ENCODE results near the gene P2RY1.

P2RY1 gene

DNA sequence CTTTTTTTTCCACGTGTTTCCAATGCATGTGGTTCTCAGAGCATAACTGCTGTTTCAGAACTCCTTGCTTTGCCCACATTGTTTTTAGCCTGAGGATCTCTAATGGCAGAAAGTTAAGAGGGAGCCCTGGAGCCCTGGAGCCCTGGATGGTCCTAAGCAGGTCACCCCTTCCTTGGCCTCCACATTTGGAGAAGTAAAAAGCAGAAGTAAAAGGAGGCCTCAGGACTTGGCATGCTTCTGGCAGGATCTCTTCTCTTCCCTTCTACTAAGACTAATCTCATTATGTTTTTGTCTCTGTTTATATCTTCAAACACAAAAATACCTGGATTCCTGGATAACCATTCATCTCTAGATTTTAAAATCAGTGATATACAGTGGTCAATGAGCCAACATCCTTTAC lies 50.1 kb downstream of the P2RY1 start:
- H3K27ac ChIP-seq (replicated peaks), result no peak overlapping the region
- H3K4me3 ChIP-seq (replicated peaks; ENCODE audit: insufficient read depth, low read length), result no peak overlapping the region
- TF ChIP-seq POLR2AphosphoS5 (IDR thresholded peaks at IDR 0.05; ENCODE audit: low read depth) (no peak), SPI1 (IDR thresholded peaks at IDR 0.05; ENCODE audit: borderline replicate concordance, low read depth) (peak; percentile 48; the same call in 1 of the 2 replicates)
- peak in 1 of 2 experiments; percentile 54 for DNase-seq (ENCODE audit: low read depth in 1 of 2, low spot score in 1 of 2)
- no peaks in the 10 kb centered on the region for H3K27me3 ChIP-seq (ENCODE audit: insufficient read depth, poor library complexity, severe bottlenecking)

All from HL-60 (cell line).